ENCODE results near the gene GATC.

Gene GATC

DNA sequence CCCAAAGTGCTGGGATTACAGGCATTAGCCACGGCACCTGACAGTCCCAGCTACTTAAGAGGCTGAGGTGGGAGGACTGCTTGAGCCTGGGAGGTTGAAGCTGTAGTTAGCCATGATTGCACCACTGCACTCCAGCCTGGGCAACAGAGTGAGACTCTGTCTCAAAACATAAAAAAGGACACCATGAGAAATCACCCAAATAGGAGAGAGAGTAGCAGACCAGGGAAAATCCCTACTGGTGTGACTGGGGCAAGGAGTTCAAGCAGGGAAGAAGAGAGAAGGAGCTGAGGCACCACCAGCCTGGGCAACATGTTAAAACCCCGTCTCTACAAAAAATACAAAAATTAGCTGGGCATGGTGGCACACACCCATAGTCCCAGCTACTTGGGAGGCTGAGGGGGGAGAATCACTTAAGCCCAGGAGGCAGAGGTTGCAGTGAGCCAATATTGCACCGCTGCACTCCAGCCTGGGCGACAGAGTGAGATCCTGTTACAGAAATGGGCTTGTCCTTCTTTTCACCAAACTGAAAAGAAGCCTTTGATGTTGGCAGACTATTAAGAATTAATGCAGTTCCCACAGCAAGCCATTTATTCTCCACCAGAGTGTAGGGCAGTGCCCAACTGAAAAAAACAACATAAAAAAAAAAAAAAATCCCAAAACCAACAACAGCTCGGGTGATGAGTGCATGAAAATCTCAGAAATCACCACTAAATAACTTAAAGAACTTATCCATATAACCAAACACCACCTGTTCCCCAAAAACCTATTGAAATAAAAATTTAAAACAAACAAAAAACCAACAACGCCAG, 27.8 kb downstream of the GATC start:
- no peaks in the 10 kb centered on the region for H3K9me3 ChIP-seq (ENCODE audit: insufficient read depth, low read length, severe bottlenecking)
- peaks cover 31% of the 10 kb centered on the region for H3K79me2 ChIP-seq (ENCODE audit: insufficient read depth, low read length)
- DNase-seq (no peak), ATAC-seq (ENCODE audit: insufficient read depth, low read depth) (no peak)
- no peaks in the 10 kb centered on the region; the same call in 1 of the 2 replicates for H3K36me3 ChIP-seq (ENCODE audit: insufficient read depth, low read length)
- no peaks in the 10 kb centered on the region for H3K27me3 ChIP-seq (ENCODE audit: insufficient read depth, low read length, poor library complexity)
- H3K4me2 ChIP-seq (ENCODE audit: insufficient read depth, low read length), result no peak overlapping the region
- no peak overlapping the region for H3K27ac ChIP-seq (ENCODE audit: low read length)
- H3K9ac ChIP-seq (ENCODE audit: low read depth, low read length), result no peak overlapping the region
- H4K20me1 ChIP-seq (ENCODE audit: insufficient read depth, low read length), result no peaks in the 10 kb centered on the region; the same call in 1 of the 2 replicates
- TF ChIP-seq EZH2 (IDR thresholded peaks at IDR 0.05; ENCODE audit: borderline replicate concordance, low read depth, low read length, severe bottlenecking), result no peak
- TF ChIP-seq, protein P1, sequence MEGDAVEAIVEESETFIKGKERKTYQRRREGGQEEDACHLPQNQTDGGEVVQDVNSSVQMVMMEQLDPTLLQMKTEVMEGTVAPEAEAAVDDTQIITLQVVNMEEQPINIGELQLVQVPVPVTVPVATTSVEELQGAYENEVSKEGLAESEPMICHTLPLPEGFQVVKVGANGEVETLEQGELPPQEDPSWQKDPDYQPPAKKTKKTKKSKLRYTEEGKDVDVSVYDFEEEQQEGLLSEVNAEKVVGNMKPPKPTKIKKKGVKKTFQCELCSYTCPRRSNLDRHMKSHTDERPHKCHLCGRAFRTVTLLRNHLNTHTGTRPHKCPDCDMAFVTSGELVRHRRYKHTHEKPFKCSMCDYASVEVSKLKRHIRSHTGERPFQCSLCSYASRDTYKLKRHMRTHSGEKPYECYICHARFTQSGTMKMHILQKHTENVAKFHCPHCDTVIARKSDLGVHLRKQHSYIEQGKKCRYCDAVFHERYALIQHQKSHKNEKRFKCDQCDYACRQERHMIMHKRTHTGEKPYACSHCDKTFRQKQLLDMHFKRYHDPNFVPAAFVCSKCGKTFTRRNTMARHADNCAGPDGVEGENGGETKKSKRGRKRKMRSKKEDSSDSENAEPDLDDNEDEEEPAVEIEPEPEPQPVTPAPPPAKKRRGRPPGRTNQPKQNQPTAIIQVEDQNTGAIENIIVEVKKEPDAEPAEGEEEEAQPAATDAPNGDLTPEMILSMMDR (IDR thresholded peaks at IDR 0.05; ENCODE audit: borderline replicate concordance, extremely low read depth, low read length, poor library complexity, severe bottlenecking), result no peak
- no peak overlapping the region for H2AFZ ChIP-seq (ENCODE audit: low read depth, low read length)
- peaks cover 21% of the 10 kb centered on the region for H3K4me1 ChIP-seq (ENCODE audit: insufficient read depth, low read length)
- no peak overlapping the region for H3K4me3 ChIP-seq (ENCODE audit: low read depth in 1 of 2, low read length in 2 of 2)

DNA sequence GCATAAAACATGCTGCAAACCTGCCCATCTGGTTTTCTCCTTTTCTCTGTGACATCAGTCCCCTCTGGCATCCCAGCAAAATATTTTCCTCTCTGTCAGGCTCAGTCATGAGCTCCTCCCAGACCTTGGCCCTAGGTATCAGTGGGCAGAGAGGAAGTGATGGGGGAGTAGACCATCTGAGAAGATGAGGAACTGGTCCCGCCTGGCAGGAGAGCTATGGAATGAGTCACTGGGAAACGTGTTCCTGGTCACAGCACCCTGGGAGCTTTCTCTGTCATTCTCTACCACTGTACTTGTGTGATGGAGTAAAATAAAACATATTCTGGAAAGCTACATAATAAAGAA, 28.3 kb downstream of the GATC start:
- ATAC-seq (ENCODE audit: insufficient read depth, low read depth), result no peak
- Histone ChIP-seq H2AFZ (ENCODE audit: low read depth, low read length) (no peak overlapping the region), H3K9ac (ENCODE audit: low read depth, low read length) (no peak overlapping the region)

DNA sequence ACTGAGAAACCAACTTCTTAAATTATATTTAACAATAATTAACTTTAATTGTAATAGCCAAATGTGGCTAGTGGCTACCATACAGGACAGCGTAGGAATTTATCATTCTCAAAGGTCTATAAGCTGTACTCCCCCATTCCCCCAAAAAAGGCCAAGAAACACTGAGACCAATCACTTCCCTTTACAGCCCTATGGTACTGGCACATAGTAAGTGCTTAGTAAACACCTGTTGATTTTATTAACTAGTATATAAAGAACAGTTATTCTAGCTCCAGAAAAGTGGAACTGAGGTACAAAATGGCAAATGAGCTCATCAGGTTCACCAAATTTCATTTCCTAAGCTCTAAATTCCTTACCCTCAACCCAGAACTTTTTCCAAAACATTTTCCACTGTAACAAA, 29.4 kb downstream of the GATC start:
- no peak overlapping the region for H3K4me2 ChIP-seq (ENCODE audit: insufficient read depth, low read length)
- H3K27ac ChIP-seq (ENCODE audit: low read length), result no peak overlapping the region
- no peak overlapping the region for H3K4me3 ChIP-seq (ENCODE audit: low read depth in 1 of 2, low read length in 2 of 2)
- no peaks in the 10 kb centered on the region for H3K36me3 ChIP-seq (ENCODE audit: insufficient read depth, low read length)
- ATAC-seq (ENCODE audit: insufficient read depth, low read depth) (no peak), DNase-seq (no peak)
- TF ChIP-seq, protein P1 (IDR thresholded peaks at IDR 0.05; ENCODE audit: borderline replicate concordance, extremely low read depth, low read length, poor library complexity, severe bottlenecking), result no peak
- no peak for TF ChIP-seq EZH2 (IDR thresholded peaks at IDR 0.05; ENCODE audit: borderline replicate concordance, low read depth, low read length, severe bottlenecking)
- H3K9ac ChIP-seq (ENCODE audit: low read depth, low read length), result no peak overlapping the region
- peaks cover 12% of the 10 kb centered on the region for H3K4me1 ChIP-seq (ENCODE audit: insufficient read depth, low read length)
- H3K79me2 ChIP-seq (ENCODE audit: insufficient read depth, low read length), result peaks cover 16% of the 10 kb centered on the region; the same call in 1 of the 2 replicates
- no peak overlapping the region for H2AFZ ChIP-seq (ENCODE audit: low read depth, low read length)
- no peaks in the 10 kb centered on the region for H3K9me3 ChIP-seq (ENCODE audit: insufficient read depth, low read length, severe bottlenecking)
- H4K20me1 ChIP-seq (ENCODE audit: insufficient read depth, low read length), result no peaks in the 10 kb centered on the region; the same call in 1 of the 2 replicates
- H3K27me3 ChIP-seq (ENCODE audit: insufficient read depth, low read length, poor library complexity), result no peaks in the 10 kb centered on the region

More for the DNA sequence above, 28.3 kb downstream of the GATC start:
- Histone ChIP-seq H3K27ac (ENCODE audit: low read length) (no peak overlapping the region), H3K27me3 (ENCODE audit: insufficient read depth, low read length, poor library complexity) (no peaks in the 10 kb centered on the region), H3K79me2 (ENCODE audit: insufficient read depth, low read length) (peaks cover 25% of the 10 kb centered on the region), H3K36me3 (ENCODE audit: insufficient read depth, low read length) (no peaks in the 10 kb centered on the region; the same call in 1 of the 2 replicates), H3K4me3 (ENCODE audit: low read depth in 1 of 2, low read length in 2 of 2) (no peak overlapping the region), H3K9me3 (ENCODE audit: insufficient read depth, low read length, severe bottlenecking) (no peaks in the 10 kb centered on the region), H3K4me1 (ENCODE audit: insufficient read depth, low read length) (peaks cover 21% of the 10 kb centered on the region), H4K20me1 (ENCODE audit: insufficient read depth, low read length) (no peaks in the 10 kb centered on the region; the same call in 1 of the 2 replicates), H3K4me2 (ENCODE audit: insufficient read depth, low read length) (no peak overlapping the region)
- no peak for TF ChIP-seq EZH2 (IDR thresholded peaks at IDR 0.05; ENCODE audit: borderline replicate concordance, low read depth, low read length, severe bottlenecking)
- TF ChIP-seq, protein P1 (IDR thresholded peaks at IDR 0.05; ENCODE audit: borderline replicate concordance, extremely low read depth, low read length, poor library complexity, severe bottlenecking), result no peak
- no peak for DNase-seq

Data from DND-41 (cell line).